Activated CD8-positive, alpha-beta T cell treated with anti-CD3 and anti-CD28 coated beads for 36 hours (primary cell): ENCODE results near the gene TMEM169. TPM values are rescaled to one million over a fixed set of nuclear protein-coding genes. Genes with fewer than 3 reads are reported as not detected.

Source experiments
- ATAC-seq: fragments of 200-7000 bp; cut with Tn5 transposase; one replicate; pipeline ENCODE4 v1.10.0; 2021; ENCODE audit warnings: mild to moderate bottlenecking, moderate library complexity
- CTCF ChIA-PET: fragments of 350-600 bp; sonication (Branson Sonifier 250); formaldehyde crosslinking; loops from one replicate; lab custom pipeline; 2021; ENCODE audit warnings: antibody characterized with exemption; lab: Charles Lee
- POLR2A ChIA-PET: fragments of 350-600 bp; sonication (Branson Sonifier 250); formaldehyde crosslinking; loops from one replicate; lab custom pipeline; 2021; ENCODE audit warnings: antibody characterized with exemption; lab: Charles Lee
- DNase-seq: peaks from one replicate; pipeline ENCODE4 v3.0.0-alpha.2; 2020
- H3K27ac Mint-ChIP-seq: one replicate; pipeline ENCODE4 v1.8.0; 2021; ENCODE audit warnings: mild to moderate bottlenecking, mixed read lengths
- H3K27me3 Mint-ChIP-seq: one replicate; pipeline ENCODE4 v1.8.0; 2021; ENCODE audit warnings: mixed read lengths
- H3K36me3 Mint-ChIP-seq: one replicate; pipeline ENCODE4 v1.8.0; 2021; ENCODE audit warnings: low read depth, mixed read lengths
- H3K4me1 Mint-ChIP-seq: one replicate; pipeline ENCODE4 v1.8.0; 2021; ENCODE audit warnings: low read depth, mixed read lengths
- H3K4me3 Mint-ChIP-seq: one replicate; pipeline ENCODE4 v1.8.0; 2021; ENCODE audit warnings: mild to moderate bottlenecking, moderate library complexity, mixed read lengths
- H3K9me3 Mint-ChIP-seq: one replicate; pipeline ENCODE4 v1.8.0; 2021; ENCODE audit warnings: mixed read lengths
- CTCF ChIP-seq: fragments of 200-600 bp; IDR thresholded peaks from one replicate; pipeline ENCODE4 v1.8.0; 2022; ENCODE audit warnings: antibody characterized with exemption, mild to moderate bottlenecking
- intact Hi-C: fragments of 100-400 bp; cut with micrococcal nuclease; formaldehyde crosslinking; loops from one replicate; pipeline ENCODE4 v1.10.0; 2022
- total RNA-seq, 2 experiments: library from RNA; stranded (reverse); gene quantifications; one replicate each; pipeline ENCODE4 v1.2.3, GENCODE V29; 2021

TMEM169 gene
- total RNA-seq, 2 experiments from 2014 or later = 0.76 to 0.83 TPM

- ATAC-seq = no peak
- CTCF ChIA-PET = interaction anchor here (0.7 kb wide), 1 partner anchor 36 kb away, joined by 3 read pairs; no protein-coding TSS in a partner anchor
- Mint-ChIP-seq H3K9me3 (no peaks in the 10 kb centered on the region), H3K27me3 (no peaks in the 10 kb centered on the region), H3K36me3 (peaks cover 55% of the 10 kb centered on the region), H3K4me3 (no peak overlapping the region), H3K27ac (peak overlapping the region; percentile 22), H3K4me1 (peaks cover 41% of the 10 kb centered on the region)
- intact Hi-C loops = no loop called here
- no peak for TF ChIP-seq CTCF
- POLR2A ChIA-PET = interaction anchor here (1.0 to 1.7 kb wide), 5 partner anchors 10 to 49 kb away, joined by 3 to 8 read pairs (median 4); no protein-coding TSS in a partner anchor
- no peak for DNase-seq
Observed at GRCh38 chr2:216146573-216146972, 64.9 kb downstream of the TMEM169 start.

- H3K4me1 Mint-ChIP-seq = peaks cover 40% of the 10 kb centered on the region
- ChIA-PET CTCF (interaction anchor here (0.7 to 1.0 kb wide), 2 partner anchors 10 to 37 kb away, joined by 3 read pairs; no protein-coding TSS in a partner anchor), POLR2A (interaction anchor here (1.0 to 1.7 kb wide), 5 partner anchors 9 to 48 kb away, joined by 3 to 8 read pairs (median 4); no protein-coding TSS in a partner anchor)
- ATAC-seq = peak; percentile 57
- H3K4me3 Mint-ChIP-seq = no peak overlapping the region
- TF ChIP-seq CTCF = no peak
- no peaks in the 10 kb centered on the region for H3K27me3 Mint-ChIP-seq
- intact Hi-C loops = no loop called here
- DNase-seq = no peak
- H3K36me3 Mint-ChIP-seq = peaks cover 61% of the 10 kb centered on the region
- H3K9me3 Mint-ChIP-seq = no peaks in the 10 kb centered on the region
- peak overlapping the region; percentile 75 for H3K27ac Mint-ChIP-seq
Observed at GRCh38 chr2:216147172-216148131, 65.7 kb downstream of the TMEM169 start.

GRCh38 chr2:216148983-216149382, 67.3 kb downstream of the TMEM169 start:
- ChIA-PET POLR2A (interaction anchor here (0.6 to 1.1 kb wide), 2 partner anchors 11 to 48 kb away, joined by 3 read pairs; no protein-coding TSS in a partner anchor), CTCF (interaction anchor here (0.8 to 2.8 kb wide), 9 partner anchors 8 to 115 kb away, joined by 3 to 15 read pairs (median 3); partner anchors contain the start of gene XRCC5)
- peaks cover 64% of the 10 kb centered on the region for H3K36me3 Mint-ChIP-seq
- H3K27me3 Mint-ChIP-seq = no peaks in the 10 kb centered on the region
- H3K4me3 Mint-ChIP-seq = no peak overlapping the region
- intact Hi-C loops = no loop called here
- no peaks in the 10 kb centered on the region for H3K9me3 Mint-ChIP-seq
- no peak for TF ChIP-seq CTCF
- DNase-seq (no peak), ATAC-seq (no peak)
- H3K4me1 Mint-ChIP-seq = peaks cover 39% of the 10 kb centered on the region
- H3K27ac Mint-ChIP-seq = peak overlapping the region; percentile 64

DNA sequence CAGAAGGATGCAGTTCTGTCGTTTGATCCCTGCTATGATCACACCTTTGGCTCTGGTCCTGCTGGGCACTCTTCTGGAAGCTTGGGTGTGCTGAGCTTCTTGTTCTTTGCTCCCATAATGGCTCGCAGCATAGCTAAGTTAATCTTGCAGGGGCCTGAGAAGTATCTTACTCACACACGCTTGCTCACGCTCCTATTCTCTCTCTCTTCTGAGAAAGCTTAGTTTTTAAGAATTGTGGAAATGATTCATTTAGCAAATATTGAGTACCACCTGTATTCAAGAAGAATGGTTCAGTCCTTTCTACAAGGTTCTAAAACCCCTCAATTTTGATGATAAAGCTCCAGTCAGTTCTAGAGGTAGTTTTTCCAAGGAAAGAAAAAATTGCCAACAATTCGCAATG, 68.0 kb downstream of the TMEM169 start:
- Mint-ChIP-seq H3K4me3 (no peak overlapping the region), H3K9me3 (no peaks in the 10 kb centered on the region), H3K27me3 (no peaks in the 10 kb centered on the region), H3K27ac (peak overlapping the region; percentile 64), H3K4me1 (peaks cover 39% of the 10 kb centered on the region), H3K36me3 (peaks cover 72% of the 10 kb centered on the region)
- TF ChIP-seq CTCF = no peak
- intact Hi-C loops = no loop called here
- POLR2A ChIA-PET = interaction anchor here (1.1 kb wide), 1 partner anchor 10 kb away, joined by 3 read pairs; no protein-coding TSS in a partner anchor
- no peak for DNase-seq
- no peak for ATAC-seq
- CTCF ChIA-PET = interaction anchor here (1.1 to 2.8 kb wide), 6 partner anchors 9 to 91 kb away, joined by 3 to 15 read pairs (median 4); partner anchors contain the start of gene XRCC5
